ENCODE data around the gene DUSP12. TPM values are rescaled to one million over a fixed set of nuclear protein-coding genes. Genes with fewer than 3 reads are reported as not detected.

Gene DUSP12
- polyA plus RNA-seq, 12 donors: 20.2 to 29.7 (median 25.1) TPM; not detected in 1

Other genes with a start within 250 kb of the DUSP12 start
- gene FCGR2A, start 244.3 kb upstream of the DUSP12 start, polyA plus RNA-seq (ENCODE audit: insufficient read length in 12 of 12): 10 to 100 TPM in 1 of 12 donors, 1 to 10 TPM in 9, not detected in 2; 3.8 to 12.2 (median 5.2) TPM
- 1 to 10 TPM in 1 of 12 donors, under 1 TPM in 8, not detected in 3; 0.10 to 1.1 (median 0.38) TPM for gene HSPA6, start 225.2 kb upstream of the DUSP12 start, polyA plus RNA-seq (ENCODE audit: insufficient read length in 12 of 12)
- 1 to 10 TPM in 10 of 12 donors, not detected in 2; 1.1 to 2.8 (median 2.2) TPM for gene FCGR3A, start 200.0 kb upstream of the DUSP12 start, polyA plus RNA-seq (ENCODE audit: insufficient read length in 12 of 12)
- gene FCGR3B, start 118.6 kb upstream of the DUSP12 start, polyA plus RNA-seq (ENCODE audit: insufficient read length in 12 of 12): 1 to 10 TPM in 1 of 12 donors, under 1 TPM in 8, not detected in 3; 0.12 to 3.1 (median 0.64) TPM
- under 1 TPM in 10 of 12 donors, not detected in 2; 0.04 to 0.51 (median 0.20) TPM for gene FCGR2B, start 86.6 kb upstream of the DUSP12 start, polyA plus RNA-seq (ENCODE audit: insufficient read length in 12 of 12)
- gene FCRLA, start 42.6 kb upstream of the DUSP12 start, polyA plus RNA-seq (ENCODE audit: insufficient read length in 12 of 12): 1 to 10 TPM in 1 of 12 donors, under 1 TPM in 8, not detected in 3; 0.13 to 4.5 (median 0.32) TPM
- under 1 TPM in 10 of 12 donors, not detected in 2; 0.24 to 0.77 (median 0.40) TPM for gene FCRLB, start 28.2 kb upstream of the DUSP12 start, polyA plus RNA-seq (ENCODE audit: insufficient read length in 12 of 12)
- 10 to 100 TPM in 11 of 12 donors, not detected in 1; 15.4 to 23.1 (median 19.7) TPM for gene ATF6, start 16.5 kb downstream of the DUSP12 start, polyA plus RNA-seq (ENCODE audit: insufficient read length in 12 of 12)